ENCODE results near the gene GSG1L. TPM values are rescaled to one million over a fixed set of nuclear protein-coding genes. Genes with fewer than 3 reads are reported as not detected.

The GSG1L gene
- total and polyA plus RNA-seq, 2 experiments from 2014 or later: not detected

DNA sequence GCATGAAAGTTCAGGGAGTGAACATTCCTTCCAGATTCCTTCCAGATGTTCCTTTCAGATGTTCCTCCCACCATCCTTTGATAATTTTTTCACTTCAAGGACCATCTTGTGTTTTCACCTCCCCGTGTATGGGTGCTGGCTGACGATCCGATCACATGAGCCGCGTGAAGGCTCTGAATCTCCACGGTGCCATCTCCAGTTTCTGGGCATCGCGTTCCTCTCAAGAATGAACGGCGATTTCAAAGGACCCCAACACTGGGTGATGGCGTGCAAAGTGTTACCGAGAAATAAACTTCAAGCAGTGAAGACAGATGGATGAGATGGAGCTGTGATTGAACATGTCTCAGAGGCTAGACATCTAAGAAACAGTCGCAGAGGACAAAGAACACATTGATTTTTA is 245.3 kb downstream of the GSG1L start:
- Histone ChIP-seq H4K20me1 (ENCODE audit: insufficient read depth, poor library complexity, severe bottlenecking) (no peaks in the 10 kb centered on the region), H3K9me3 (ENCODE audit: low read depth) (no peaks in the 10 kb centered on the region), H3K4me2 (no peak overlapping the region), H3K9me2 (replicated peaks; ENCODE audit: insufficient read depth) (no peaks in the 10 kb centered on the region), H3K4me1 (ENCODE audit: insufficient read depth) (peaks cover 6% of the 10 kb centered on the region), H3K36me3 (replicated peaks; ENCODE audit: insufficient read depth, low read depth) (no peaks in the 10 kb centered on the region), H3K4me3 (no peak overlapping the region), H3K27me3 (peaks cover 3% of the 10 kb centered on the region), H2AFZ (no peak overlapping the region), H3K27ac (no peak overlapping the region), H3K79me2 (no peaks in the 10 kb centered on the region)
- whole genome bisulfite sequencing (ENCODE audit: low lambda C conversion rate, missing lambda C conversion rate): 61% methylated on average over 13 of the region's 13 CpGs
- no peak for DNase-seq (ENCODE audit: low spot score)
- no peak for TF ChIP-seq CTCF (IDR thresholded peaks at IDR 0.05; ENCODE audit: poor library complexity)
- TF ChIP-seq EZH2 (IDR thresholded peaks at IDR 0.05; ENCODE audit: borderline replicate concordance): no peak
- no peak for TF ChIP-seq EZH2phosphoT487 (IDR thresholded peaks at IDR 0.05; ENCODE audit: low read depth, severe bottlenecking, unreplicated experiment)

DNA sequence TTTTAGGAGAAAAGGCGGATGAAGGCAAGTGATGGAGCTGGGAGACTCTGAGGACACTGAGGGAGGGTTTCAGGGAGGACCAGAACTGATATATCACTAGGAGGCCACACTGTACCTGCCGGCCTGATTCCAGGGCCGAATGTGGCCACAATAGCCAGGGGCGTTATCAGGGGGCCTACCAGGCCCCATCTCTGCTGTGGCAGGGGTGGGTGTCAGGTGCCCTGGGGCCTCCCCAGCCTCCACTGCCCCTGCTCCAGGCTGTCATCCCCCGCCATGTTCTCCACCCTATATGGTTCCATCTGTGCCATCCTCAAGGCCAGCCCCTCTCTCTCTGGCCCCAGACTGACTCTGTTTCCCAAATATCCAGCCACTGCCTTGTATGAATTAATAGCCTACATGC is 246.5 kb downstream of the GSG1L start:
- TF ChIP-seq CTCF (IDR thresholded peaks at IDR 0.05; ENCODE audit: poor library complexity) (no peak), EZH2phosphoT487 (IDR thresholded peaks at IDR 0.05; ENCODE audit: low read depth, severe bottlenecking, unreplicated experiment) (no peak), EZH2 (IDR thresholded peaks at IDR 0.05; ENCODE audit: borderline replicate concordance) (no peak)
- no peaks in the 10 kb centered on the region for H3K9me3 ChIP-seq (ENCODE audit: low read depth)
- H3K36me3 ChIP-seq (replicated peaks; ENCODE audit: insufficient read depth, low read depth): no peaks in the 10 kb centered on the region
- no peaks in the 10 kb centered on the region for H4K20me1 ChIP-seq (ENCODE audit: insufficient read depth, poor library complexity, severe bottlenecking)
- no peak overlapping the region for H3K4me2 ChIP-seq
- H3K27ac ChIP-seq: no peak overlapping the region
- WGBS (ENCODE audit: low lambda C conversion rate, missing lambda C conversion rate): 84% methylated on average over 5 of the region's 5 CpGs
- no peaks in the 10 kb centered on the region for H3K4me1 ChIP-seq (ENCODE audit: insufficient read depth)
- no peaks in the 10 kb centered on the region for H3K9me2 ChIP-seq (replicated peaks; ENCODE audit: insufficient read depth)
- H3K4me3 ChIP-seq: no peak overlapping the region
- H3K27me3 ChIP-seq: peaks cover 3% of the 10 kb centered on the region
- no peaks in the 10 kb centered on the region for H3K79me2 ChIP-seq
- DNase-seq (ENCODE audit: low spot score): no peak
- no peak overlapping the region for H2AFZ ChIP-seq

DNA sequence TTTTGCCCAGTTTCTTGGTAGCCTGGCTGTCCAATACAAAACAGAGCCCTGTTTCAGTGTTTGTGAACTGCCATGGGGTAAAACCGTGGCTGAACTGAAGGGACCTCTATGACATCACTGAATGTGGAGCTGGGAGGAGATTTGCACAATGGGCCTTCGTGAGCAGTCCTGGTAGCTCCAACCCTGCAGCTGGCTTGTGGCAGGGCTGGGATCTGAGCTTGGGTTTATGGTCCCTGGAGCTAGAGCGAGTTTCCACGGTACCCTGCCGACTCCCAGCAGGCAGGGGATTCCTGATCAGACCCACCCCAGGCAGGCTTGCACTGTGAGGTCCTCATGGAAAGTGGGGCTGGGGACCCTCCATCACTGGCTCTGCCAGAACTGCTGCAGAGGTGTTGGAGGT is 247.0 kb downstream of the GSG1L start:
- no peaks in the 10 kb centered on the region for H3K9me2 ChIP-seq (replicated peaks; ENCODE audit: insufficient read depth)
- no peaks in the 10 kb centered on the region for H3K4me1 ChIP-seq (ENCODE audit: insufficient read depth)
- H2AFZ ChIP-seq: no peak overlapping the region
- no peak overlapping the region for H3K4me3 ChIP-seq
- no peak for DNase-seq (ENCODE audit: low spot score)
- no peaks in the 10 kb centered on the region for H3K36me3 ChIP-seq (replicated peaks; ENCODE audit: insufficient read depth, low read depth)
- 78% methylated on average over 5 of the region's 5 CpGs for WGBS (ENCODE audit: low lambda C conversion rate, missing lambda C conversion rate)
- no peaks in the 10 kb centered on the region for H3K79me2 ChIP-seq
- H3K4me2 ChIP-seq: no peak overlapping the region
- no peak for TF ChIP-seq EZH2 (IDR thresholded peaks at IDR 0.05; ENCODE audit: borderline replicate concordance)
- H3K27ac ChIP-seq: no peak overlapping the region
- no peaks in the 10 kb centered on the region for H4K20me1 ChIP-seq (ENCODE audit: insufficient read depth, poor library complexity, severe bottlenecking)
- peaks cover 3% of the 10 kb centered on the region for H3K27me3 ChIP-seq
- H3K9me3 ChIP-seq (ENCODE audit: low read depth): no peaks in the 10 kb centered on the region

GRCh38 chr16:27813591-27813990 is 249.9 kb downstream of the GSG1L start:
- DNase-seq (ENCODE audit: low spot score): no peak
- Histone ChIP-seq H3K4me2 (no peak overlapping the region), H3K27me3 (peaks cover 3% of the 10 kb centered on the region), H4K20me1 (ENCODE audit: insufficient read depth, poor library complexity, severe bottlenecking) (no peaks in the 10 kb centered on the region), H3K27ac (no peak overlapping the region), H3K4me1 (ENCODE audit: insufficient read depth) (no peaks in the 10 kb centered on the region), H3K4me3 (no peak overlapping the region), H3K9me3 (ENCODE audit: low read depth) (no peaks in the 10 kb centered on the region), H2AFZ (no peak overlapping the region), H3K79me2 (no peaks in the 10 kb centered on the region), H3K9me2 (replicated peaks; ENCODE audit: insufficient read depth) (no peaks in the 10 kb centered on the region), H3K36me3 (replicated peaks; ENCODE audit: insufficient read depth, low read depth) (no peaks in the 10 kb centered on the region)
- TF ChIP-seq EZH2 (IDR thresholded peaks at IDR 0.05; ENCODE audit: borderline replicate concordance) (no peak), CTCF (IDR thresholded peaks at IDR 0.05; ENCODE audit: poor library complexity) (no peak), EZH2phosphoT487 (IDR thresholded peaks at IDR 0.05; ENCODE audit: low read depth, severe bottlenecking, unreplicated experiment) (no peak)
- WGBS (ENCODE audit: low lambda C conversion rate, missing lambda C conversion rate): 91% methylated on average over 9 of the region's 9 CpGs
